H4 (cell line): ENCODE data around the gene RNH1. TPM values are rescaled to one million over a fixed set of nuclear protein-coding genes. Genes with fewer than 3 reads are reported as not detected.
A peak's percentile ranks its signal among the peaks of the same experiment; 100 is the strongest.

Experiments used
- DNase-seq: peaks from one replicate; pipeline ENCODE4 v3.0.0-alpha.2; 2015; ENCODE audit warnings: low spot score
- total RNA-seq: library from RNA; depleted of rRNA; stranded (reverse); fragments of >200 nt; shearing (Covaris generic); gene quantifications from 2 replicates; pipeline ENCODE4 v1.2.3, GENCODE V29; 2014

The RNH1 gene
- total RNA-seq, 1 experiment from 2014 or later, result 150 TPM

DNA sequence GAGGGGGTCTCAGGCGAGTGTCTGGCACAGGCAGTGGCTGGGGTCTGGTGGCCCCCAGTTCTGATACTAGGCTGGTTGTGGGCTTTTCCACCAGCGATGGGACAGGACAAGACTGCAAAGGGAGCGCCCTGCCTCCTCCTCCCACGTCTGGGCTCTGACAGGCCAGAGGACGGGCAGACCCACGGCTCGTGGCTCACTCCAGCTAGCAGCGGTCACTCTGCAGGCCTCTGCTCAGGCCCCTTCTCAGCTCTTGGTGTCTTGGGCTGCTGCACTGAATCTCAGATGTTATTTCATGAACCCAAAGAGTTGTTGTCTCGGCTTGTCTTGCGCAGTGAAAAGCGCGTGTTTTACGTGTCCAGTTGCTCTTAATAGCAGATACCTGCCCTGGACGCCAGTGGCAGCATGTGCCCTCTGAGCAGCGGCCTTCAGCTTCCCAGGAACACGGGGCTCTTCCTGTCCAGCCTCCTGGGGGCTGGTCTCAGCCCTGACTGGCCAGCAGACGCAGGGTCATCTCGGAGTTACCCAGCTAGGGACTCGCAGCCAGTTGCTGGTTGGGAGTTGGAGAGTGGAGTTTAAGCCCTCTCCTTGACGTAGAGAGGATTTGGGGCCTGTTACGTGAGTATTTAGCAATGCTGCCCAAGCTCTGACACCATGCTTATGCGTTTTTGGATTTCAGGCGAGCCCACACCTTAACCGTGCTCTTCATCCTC, 47.4 kb downstream of the RNH1 start:
- DNase-seq, result no peak

DNA sequence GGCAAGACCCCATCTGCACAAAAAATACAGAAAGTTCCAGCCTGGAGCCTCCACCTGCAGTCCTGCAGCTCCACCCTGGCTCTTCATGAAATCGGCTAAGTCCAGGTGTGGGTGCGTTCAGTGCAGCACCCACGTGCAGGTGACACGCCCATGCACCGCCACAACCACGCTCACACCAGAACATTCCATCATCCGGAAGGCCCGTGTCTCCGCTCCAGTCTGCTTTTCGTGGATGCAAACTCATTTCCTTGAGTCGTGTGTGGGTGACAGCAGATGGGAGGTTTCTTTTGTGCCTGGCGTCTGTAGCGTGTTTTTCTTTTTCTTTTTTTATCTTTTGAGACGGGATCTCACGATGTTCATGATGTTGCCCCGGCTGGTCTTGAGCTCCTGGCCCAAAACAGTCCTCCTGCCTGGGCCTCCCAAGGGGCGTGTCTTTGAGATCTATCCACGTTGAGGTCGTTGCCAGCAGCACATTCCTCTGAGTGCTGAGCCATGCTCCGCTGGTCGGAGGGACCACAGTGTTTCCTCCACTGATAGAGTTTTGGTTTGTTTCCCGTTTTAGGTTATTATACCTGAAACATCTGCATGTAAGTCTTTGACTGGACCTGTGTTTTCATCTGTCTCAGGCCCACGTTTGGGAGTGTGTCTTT, 49.8 kb downstream of the RNH1 start:
- DNase-seq, result no peak

DNA sequence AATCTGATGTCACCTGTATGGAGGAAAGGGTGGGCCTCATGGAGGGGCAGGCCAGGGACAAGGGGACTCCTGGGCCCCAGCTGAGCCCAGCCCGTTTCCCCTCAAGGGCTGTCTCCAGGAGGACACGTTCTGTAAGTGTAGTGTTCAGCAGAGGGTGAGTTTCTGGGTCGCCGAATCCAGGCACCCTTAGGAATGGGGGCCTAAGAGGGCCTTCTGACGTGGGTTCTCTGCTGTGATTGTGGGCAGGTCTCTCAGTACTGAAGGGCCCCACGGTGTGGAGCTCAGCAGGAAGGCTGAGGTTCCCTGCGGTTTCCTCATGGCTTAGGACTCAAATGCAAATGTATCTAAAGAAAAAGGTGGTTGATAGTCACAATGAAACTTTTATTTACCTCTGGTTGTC, 50.5 kb downstream of the RNH1 start:
- DNase-seq, result no peak

DNA sequence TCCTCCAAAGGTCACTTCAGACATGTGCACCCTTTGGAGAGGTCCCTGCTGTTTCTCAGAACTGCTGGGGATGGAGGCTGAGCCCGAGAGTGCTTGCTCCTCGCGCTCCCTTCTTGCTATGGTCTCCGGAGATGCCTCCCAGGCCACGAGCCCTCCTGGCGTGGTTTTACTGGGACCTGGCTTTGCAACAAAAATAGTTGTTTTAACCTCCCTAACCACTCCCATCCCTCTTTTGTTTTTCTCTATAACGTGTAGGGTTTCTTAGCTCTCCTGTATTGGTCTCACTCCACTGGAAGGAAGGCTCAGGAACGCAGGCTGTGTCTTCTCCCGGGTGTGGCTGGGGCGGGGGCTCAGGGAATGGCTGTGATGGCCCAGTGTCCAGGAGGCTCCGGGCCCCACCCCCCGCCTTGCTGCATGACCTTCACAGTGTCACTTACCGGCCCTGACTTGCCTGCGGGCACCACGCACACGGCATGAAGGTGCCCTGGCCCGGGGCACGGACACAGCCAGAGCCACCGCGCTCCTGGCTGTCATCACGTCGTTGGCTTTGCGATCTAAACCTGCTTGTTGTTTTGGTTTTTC, 51.4 kb downstream of the RNH1 start:
- no peak for DNase-seq

DNA sequence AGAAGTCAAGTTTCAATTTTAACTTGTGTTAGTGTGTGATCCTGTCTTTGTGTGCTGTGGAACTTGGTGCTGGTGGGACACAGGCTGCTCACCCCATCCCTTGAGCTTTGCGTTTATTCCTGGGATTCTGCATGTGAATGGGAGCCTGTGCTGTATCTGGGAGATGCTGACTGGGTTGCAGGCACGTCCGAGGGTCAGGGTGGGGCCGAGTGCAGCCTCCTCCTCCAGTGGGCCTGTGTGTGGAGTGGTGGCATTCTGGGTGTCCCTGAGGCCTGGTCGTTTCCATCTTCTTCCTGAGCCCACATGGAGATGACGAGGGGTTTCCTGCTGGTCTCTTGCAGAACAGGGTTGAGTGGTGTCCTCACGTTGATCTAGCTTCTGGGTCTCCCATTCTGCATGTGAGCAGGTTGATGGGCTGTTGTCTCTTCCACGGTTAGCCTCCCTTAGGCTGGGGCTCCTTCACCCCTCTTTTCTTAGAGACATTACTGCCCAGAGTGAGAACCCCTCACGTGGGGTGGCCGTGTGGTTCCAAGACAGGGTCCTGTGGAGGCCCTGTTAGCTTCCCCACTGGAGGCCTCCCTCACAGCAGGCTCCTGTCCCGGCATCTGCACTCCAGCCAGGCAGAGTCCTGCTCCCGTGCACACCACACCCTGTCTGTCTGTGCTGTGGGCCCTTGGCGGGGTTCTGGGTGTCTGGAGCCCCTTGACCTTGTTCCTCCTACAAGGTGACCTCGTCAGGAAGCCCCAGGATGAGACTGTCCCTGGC, 52.1 kb downstream of the RNH1 start:
- no peak for DNase-seq

DNA sequence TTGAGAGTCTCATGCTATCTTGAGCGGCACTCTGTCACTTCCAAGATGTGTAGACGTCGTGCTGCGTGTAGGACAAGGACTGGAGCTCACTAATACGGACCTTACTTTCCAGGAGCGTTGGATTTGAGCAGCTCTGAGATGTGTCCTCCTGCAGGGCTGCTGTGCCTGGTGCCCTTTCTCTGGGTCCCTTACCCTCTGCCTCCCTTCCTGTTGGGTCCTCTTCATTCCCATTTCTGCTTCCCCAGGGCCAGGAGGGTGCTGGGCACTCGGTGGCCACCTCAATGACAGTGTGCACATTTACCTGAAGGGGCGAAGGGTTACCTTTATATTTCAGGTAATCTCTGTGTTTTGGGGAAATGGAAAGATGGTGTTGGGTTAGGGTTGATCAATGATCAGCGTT, 53.0 kb downstream of the RNH1 start:
- DNase-seq, result no peak

DNA sequence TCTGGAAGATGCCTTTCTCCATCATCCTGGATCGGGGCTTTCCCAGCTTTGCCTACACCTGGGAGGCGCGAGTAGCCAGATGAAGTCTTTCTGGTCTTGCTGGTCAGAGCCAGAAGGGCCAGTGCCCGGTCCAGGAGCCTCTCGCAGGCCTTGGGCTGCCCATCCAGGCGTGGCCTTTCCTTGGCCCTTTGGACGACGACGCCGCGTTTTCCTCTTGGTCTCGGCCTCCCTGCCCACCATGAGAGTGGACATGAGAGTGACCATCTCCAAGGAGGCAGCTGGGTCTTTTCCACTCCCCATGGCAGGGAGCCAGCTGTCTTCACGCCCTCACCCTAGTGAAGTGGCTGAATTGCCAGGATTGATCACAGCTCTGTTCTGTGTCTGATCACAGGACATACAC, 53.5 kb downstream of the RNH1 start:
- DNase-seq, result no peak

DNA sequence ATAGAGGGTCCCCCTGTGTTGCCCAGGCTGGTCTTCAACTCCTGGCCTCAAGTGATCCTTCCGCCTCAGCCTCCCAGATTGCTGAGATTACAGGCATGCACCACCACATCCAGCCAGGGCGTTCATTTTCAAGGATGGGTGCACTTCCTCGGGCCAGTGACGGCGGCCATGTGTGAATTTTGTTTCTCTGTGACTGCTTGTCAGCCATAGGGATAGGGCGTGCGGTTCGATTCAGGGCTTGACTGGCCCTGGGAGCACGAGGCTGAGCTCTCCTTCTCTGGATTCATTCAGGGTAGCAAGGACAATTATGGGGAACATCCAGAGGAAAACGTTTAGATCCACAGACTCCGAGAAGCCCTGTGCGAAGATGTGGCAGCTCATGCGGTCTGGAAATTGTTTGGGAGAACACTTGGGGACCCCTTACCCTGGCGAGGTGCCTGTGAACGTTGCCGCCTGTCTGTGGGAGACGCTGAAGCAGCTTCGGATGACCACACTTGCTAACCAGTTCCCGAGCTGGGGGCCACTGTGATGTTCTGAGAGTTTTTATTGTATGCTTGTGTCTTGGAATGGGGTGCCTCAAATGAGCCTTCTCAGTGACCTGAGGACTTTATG, 54.0 kb downstream of the RNH1 start:
- DNase-seq, result no peak

DNA sequence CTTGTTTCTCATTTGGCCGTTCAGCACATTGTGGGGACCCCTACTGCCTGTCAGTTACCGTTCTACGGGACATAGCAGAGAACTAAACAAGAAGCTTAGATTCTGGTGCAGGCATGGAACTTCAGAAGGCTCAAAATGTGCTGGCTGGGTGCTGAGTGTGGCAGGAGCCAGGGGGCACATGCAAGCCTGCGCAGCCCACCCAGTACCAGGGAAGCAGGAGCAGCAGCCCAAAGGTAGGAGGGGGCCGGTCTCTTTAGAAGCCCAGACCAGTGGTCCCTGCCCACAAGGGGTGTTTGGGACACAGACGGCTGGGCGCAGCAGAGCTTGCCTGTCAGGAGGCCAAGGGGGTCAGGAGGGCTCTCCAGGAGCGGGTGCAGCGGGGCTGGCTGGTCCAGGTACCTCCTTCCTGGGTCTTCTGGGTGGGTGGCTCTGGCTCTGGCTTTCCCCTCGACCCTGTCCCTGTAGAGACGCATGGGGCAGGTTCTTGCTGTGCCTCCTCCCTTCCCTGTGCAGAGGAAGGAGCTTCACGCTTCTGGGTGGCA, 54.8 kb downstream of the RNH1 start:
- DNase-seq, result no peak

DNA sequence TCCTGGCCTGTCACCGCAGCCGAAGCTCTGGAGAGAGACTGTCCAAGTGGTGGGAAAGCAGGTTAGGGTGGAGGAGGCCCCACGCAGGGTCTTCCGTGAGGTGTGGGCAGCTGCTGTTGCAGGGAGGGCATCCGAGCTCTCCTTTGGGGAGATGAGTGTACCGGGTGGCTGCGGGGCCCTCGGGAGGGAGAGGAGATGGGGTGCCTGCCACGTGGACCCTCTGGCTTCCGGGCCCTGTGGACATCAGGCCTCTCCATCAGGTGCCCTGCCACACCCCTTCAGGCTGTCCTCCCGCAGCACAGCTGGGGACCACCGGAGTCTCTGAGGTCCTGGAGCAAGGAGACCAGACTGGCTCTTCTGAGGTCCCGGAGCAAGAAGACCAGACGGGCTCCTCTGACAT, 55.3 kb downstream of the RNH1 start:
- DNase-seq, result no peak

DNA sequence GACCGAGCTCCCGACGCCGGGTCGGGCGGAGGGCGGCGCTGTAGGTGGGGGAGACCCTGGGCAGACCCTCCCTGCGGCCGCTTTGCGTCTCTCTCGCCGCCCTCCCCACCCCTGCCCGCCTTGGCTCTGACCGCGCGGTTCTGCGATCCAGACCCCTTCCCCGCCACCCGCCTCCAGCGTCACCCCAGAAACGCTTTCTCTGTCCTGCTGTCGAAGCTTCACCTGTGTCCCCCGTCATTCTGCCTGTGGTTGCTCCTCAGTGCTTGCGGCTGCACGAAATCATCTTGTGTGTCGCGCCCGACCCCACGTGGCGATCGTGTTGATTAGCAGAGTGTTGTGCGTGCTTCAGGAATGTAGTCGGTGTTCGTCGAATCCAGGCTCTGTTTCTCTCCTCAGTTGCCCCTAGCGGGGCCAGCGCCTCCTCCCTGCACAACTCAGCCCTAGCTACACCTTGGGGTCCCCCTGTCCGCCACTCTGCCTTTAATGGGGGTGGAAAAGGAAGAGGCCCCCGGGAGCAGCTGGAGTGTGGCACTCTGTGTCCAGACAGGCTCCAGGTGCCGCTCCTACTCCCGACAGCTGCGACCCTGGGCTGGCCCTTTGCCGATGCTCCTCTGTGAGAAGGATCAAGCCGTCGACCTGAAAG, 56.1 kb downstream of the RNH1 start:
- DNase-seq, result peak; percentile 65

DNA sequence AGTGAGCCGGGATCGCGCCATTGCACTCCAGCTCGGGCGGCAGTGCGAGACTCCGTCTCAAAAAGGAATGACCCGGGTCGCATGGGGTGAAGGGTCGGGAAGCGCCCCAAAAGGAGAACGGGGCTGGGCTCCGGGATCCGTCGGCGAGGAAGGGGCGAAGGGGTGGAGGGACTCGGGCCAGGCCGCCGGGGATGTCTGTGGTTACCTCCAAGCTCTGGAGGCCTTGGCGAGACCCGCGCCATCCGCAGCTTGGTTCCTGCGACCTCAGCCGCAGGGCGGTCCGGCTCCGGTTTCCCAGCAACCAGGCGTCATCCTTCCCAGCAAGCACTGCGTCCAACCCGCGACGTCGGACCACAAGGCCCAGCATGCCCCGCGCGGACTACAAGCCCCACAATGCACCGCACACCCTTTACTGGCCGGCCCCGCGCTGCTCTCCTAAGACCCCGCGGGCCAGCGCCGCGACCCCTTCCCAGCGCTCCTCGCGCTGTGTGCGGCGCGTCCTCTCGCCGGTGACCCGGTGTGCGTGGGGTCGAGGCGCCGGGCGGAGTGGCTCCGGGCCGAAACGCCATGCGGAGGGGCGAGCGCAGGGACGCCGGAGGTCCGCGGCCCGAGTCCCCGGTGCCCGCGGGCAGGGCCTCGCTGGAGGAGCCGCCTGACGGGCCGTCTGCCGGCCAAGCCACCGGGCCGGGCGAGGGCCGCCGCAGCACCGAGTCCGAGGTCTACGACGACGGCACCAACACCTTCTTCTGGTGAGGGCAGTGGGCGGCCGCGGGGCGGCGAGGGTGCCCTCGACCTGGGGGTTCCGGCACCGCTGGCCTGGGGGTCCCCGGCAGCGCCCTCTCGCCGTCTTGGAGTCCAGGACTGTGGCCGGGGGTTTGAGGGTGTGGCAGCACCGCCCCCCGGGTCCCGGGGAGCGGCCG, 56.9 kb downstream of the RNH1 start, which contains the start of gene PTDSS2:
PTDSS2 (plus strand) TSS at position 391 of the 920 bp plus-strand sequence; CDS start at position 568, 177 bp downstream.
- peak; percentile 97 for DNase-seq

DNA sequence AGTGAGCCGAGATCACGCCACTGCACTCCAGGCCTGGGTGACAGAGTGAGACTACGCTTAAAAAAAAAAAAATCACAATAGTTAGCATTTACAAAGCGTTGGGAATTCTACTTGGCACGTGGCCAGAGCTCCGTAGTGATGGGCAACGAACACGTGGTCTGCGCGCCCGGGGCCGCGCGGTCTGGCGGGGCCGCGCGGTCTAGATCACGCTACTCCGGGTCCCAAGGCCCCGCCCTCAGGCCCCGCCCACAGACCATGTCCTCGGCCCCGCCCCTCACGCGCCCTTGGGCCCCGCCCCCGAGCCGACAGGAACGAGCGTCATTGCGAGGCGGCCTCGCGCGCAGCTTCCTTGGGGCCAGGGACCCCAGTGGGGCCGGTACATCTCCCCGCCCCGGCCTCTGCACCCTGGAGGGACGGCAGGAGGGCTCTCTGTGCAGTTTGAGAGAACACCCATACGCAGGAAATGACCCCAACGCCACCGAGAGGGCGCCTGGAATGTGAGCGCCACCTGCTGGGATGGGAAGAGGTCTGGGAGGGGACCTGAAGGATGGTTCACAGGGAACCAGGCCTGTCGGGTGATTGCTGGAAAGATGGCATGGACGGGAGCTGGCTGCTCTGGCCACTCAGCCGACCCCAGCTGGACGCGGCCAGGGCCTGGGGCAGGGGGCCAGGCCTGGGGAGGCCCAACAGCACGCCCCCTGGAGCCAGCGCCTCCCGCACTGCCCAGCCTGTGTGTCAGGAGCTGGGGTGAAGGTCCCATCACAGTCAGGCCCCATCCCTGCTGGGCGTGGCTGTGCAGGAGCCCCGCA, 58.9 kb downstream of the RNH1 start:
- DNase-seq, result peak; percentile 88

DNA sequence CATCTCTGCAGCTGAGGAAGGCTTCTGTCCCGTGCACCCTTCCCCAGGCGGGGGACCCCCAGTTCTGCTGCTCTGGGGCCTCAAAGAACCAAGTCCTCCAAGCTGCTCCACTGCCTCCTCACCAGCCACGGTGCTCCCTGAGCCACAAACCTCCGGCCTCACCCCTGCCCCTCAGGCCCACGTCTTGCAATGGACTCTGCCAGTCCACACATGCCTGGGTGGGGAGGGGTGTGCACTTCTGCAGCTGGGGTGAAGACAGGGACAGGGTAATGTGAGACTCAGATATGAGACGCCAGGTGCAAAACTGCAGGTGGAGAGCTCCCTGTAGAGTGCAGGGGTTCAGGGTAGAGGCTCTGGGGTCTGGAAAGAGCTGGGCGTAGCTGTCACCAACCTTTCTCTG, 60.2 kb downstream of the RNH1 start:
- no peak for DNase-seq

DNA sequence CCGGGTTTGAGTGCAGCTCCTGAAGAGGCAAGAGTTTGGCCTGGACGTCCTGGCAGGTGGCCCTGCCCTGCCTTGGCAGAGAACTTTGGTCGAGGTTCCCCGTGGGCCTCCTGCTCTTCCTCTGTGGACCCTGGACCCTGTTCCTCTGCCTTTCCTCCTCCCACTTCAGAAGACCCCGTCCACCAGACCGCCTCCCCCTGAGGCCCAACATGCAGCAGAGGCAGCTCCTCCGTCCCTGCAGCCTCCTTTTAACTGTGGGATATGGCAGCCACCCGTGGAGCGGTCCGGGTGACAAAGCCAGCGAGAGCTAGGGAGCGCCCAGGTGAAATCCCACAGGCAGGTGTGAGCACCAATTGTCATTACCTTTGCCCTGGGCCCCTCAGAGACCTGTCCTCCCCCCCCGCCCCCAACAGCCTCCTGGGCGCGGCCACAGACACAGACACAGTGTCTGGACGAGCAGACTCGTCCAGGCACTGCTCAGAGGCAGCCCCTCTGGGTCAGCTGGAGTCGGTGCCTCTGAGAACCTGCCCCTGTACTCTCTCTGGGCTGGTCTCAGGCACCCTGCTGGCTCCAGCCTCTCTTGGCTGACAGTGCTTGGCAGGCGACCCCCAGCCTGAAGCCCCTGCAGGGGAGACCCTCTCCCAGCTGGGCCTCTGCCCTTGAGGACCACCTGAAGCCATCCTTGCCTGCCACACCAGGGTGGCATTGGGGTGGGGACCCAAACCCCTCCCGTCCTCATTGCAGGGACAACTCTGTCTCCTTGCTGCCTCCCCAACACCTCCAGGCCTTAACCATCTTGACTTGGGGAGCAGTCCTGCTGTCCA, 61.1 kb downstream of the RNH1 start:
- no peak for DNase-seq
